Activated CD4-positive, alpha-beta T cell treated with anti-CD3 and anti-CD28 coated beads for 36 hours (primary cell): ENCODE measurements around the gene CTNNB1. TPM values are rescaled to one million over a fixed set of nuclear protein-coding genes. Genes with fewer than 3 reads are reported as not detected.

Experiments used
- ATAC-seq: fragments of 200-7000 bp; cut with Tn5 transposase; one replicate; pipeline ENCODE4 v1.10.0; 2021; ENCODE audit warnings: mild to moderate bottlenecking, moderate library complexity
- CTCF ChIA-PET: fragments of 350-600 bp; sonication (Branson Sonifier 250); formaldehyde crosslinking; loops from one replicate; lab custom pipeline; 2021; ENCODE audit warnings: antibody characterized with exemption; lab: Charles Lee
- POLR2A ChIA-PET: fragments of 350-600 bp; sonication (Branson Sonifier 250); formaldehyde crosslinking; loops from one replicate; lab custom pipeline; 2021; ENCODE audit warnings: antibody characterized with exemption, inconsistent platforms; lab: Charles Lee
- DNase-seq: peaks from one replicate; pipeline ENCODE4 v3.0.0-alpha.2; 2020
- H3K27ac Mint-ChIP-seq: one replicate; pipeline ENCODE4 v1.8.0; 2021; ENCODE audit warnings: mixed read lengths
- H3K27me3 Mint-ChIP-seq: one replicate; pipeline ENCODE4 v1.8.0; 2021; ENCODE audit warnings: mixed read lengths
- H3K36me3 Mint-ChIP-seq: one replicate; pipeline ENCODE4 v1.8.0; 2021; ENCODE audit warnings: low read depth, mixed read lengths
- H3K4me1 Mint-ChIP-seq: one replicate; pipeline ENCODE4 v1.8.0; 2021; ENCODE audit warnings: mixed read lengths
- H3K4me3 Mint-ChIP-seq: one replicate; pipeline ENCODE4 v1.8.0; 2021; ENCODE audit warnings: mild to moderate bottlenecking, moderate library complexity, mixed read lengths
- H3K9me3 Mint-ChIP-seq: one replicate; pipeline ENCODE4 v1.8.0; 2021; ENCODE audit warnings: low read depth, mixed read lengths
- intact Hi-C, 2 experiments: fragments of 100-400 bp; cut with DNase I in 1 of 2; cut with micrococcal nuclease in 1 of 2; formaldehyde crosslinking; loops; one replicate each; pipeline versions ENCODE4 v1.14.2 to v1.15.1; 2022 to 2024; cut with DNase I, micrococcal nuclease
- total RNA-seq, 2 experiments: library from RNA; stranded (reverse); gene quantifications; one replicate each; pipeline ENCODE4 v1.2.3, GENCODE V29; 2021

Gene CTNNB1
- total RNA-seq = 100 to 1,000 TPM; 114 to 158 TPM

DNA sequence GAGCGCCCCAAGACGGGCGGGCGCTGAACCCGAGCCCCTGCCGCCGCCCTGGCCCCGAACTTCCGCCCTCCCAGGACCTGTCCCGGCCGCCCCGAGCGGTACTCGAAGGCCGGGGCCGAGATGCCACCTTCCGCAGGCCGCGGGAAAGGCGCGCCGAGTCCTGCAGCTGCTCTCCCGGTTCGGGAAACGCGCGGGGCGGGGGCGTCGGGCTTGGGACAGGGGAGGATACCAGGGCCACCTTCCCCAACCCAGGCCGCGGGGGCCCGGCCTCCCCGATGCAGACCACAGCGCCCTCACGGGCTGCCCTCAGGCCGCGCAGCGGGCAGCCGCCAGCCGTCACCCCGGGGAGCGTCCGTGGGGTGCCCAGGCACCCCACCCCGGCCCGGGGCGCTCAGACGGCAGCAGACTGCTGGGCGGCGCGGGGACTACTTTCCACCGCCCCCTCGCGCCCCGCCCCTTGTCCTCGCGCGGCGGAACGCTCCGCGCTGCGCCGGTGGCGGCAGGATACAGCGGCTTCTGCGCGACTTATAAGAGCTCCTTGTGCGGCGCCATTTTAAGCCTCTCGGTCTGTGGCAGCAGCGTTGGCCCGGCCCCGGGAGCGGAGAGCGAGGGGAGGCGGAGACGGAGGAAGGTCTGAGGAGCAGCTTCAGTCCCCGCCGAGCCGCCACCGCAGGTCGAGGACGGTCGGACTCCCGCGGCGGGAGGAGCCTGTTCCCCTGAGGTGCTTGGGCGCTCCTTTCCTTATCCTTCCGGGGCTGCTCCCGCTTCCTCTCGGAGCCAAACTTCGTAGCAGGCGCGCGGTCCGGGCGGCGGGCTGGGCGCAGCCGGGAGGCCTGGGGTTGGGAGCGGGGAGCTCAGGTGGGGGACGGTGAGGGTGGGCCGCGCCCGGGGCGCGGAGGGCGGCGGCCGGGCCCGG lies at the start of gene CTNNB1:
Gene CTNNB1 (plus strand): TSS at position 556 of the 916 bp plus-strand sequence. CDS start 24,564 bp downstream, outside the sequence.
- Mint-ChIP-seq H3K4me1 (peaks cover 36% of the 10 kb centered on the region), H3K9me3 (no peaks in the 10 kb centered on the region), H3K27me3 (peaks cover 8% of the 10 kb centered on the region), H3K4me3 (peak within 1 kb of the TSS; percentile 91), H3K36me3 (peaks cover 11% of the 10 kb centered on the region), H3K27ac (peak within 1 kb of the TSS; percentile 88)
- ChIA-PET POLR2A (interaction anchor here (0.5 to 2.2 kb wide), 12 partner anchors 9 to 890 kb away, joined by 3 to 13 read pairs (median 3); no protein-coding TSS in a partner anchor), CTCF (interaction anchor here (0.6 to 1.1 kb wide), 3 partner anchors 8 to 1007 kb away, joined by 3 to 4 read pairs (median 3); no protein-coding TSS in a partner anchor)
- intact Hi-C loops = loop anchor here in 1 of 2 experiments (1.0 to 5.0 kb wide), 7 partner anchors 11 to 890 kb away; partner anchors contain the start of genes EIF1B and ULK4
- peak; percentile 86 for ATAC-seq
- peak; percentile 94 for DNase-seq

DNA sequence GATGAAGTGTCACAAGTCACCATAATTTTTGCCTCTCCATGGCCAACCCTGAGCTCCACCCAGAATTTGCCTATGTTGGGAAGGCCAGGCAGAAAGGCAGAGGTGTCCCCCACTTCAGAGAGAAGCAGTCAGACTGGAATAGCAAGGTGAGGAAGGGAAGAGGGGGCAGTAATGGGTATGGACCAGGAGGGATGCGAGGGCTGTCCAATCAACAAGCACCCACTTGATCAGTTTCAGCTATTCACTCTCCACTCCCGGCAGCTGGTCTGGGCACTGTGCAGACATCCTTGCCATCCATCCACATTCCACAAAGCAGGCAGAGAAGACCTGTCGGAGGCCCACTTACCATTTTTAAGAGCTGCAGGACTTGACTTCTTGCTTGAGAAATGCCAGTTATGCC lies 43.5 kb upstream of the CTNNB1 start:
- DNase-seq = no peak
- no peak for ATAC-seq
- intact Hi-C loops = no loop called here
- Mint-ChIP-seq H3K4me1 (peaks cover 19% of the 10 kb centered on the region), H3K36me3 (no peaks in the 10 kb centered on the region), H3K4me3 (no peak overlapping the region), H3K27me3 (no peaks in the 10 kb centered on the region), H3K9me3 (no peaks in the 10 kb centered on the region), H3K27ac (no peak overlapping the region)
- POLR2A ChIA-PET = no interaction called here
- CTCF ChIA-PET = interaction anchor here (2.0 kb wide), 1 partner anchor 15 kb away, joined by 5 read pairs; no protein-coding TSS in a partner anchor

- intact Hi-C loops = loop anchor here in 1 of 2 experiments (2.0 kb wide), 1 partner anchor 30 kb away; no protein-coding TSS in a partner anchor
- peak; percentile 58 for ATAC-seq
- POLR2A ChIA-PET = no interaction called here
- Mint-ChIP-seq H3K36me3 (no peaks in the 10 kb centered on the region), H3K27ac (peak overlapping the region; percentile 0), H3K4me1 (peaks cover 19% of the 10 kb centered on the region), H3K9me3 (no peaks in the 10 kb centered on the region), H3K4me3 (no peak overlapping the region), H3K27me3 (no peaks in the 10 kb centered on the region)
- CTCF ChIA-PET = interaction anchor here (0.8 kb wide), 1 partner anchor 32 kb away, joined by 3 read pairs; no protein-coding TSS in a partner anchor
- peak; percentile 30 for DNase-seq
Measured at GRCh38 chr3:41158947-41159346, 40.4 kb upstream of the CTNNB1 start.

DNA sequence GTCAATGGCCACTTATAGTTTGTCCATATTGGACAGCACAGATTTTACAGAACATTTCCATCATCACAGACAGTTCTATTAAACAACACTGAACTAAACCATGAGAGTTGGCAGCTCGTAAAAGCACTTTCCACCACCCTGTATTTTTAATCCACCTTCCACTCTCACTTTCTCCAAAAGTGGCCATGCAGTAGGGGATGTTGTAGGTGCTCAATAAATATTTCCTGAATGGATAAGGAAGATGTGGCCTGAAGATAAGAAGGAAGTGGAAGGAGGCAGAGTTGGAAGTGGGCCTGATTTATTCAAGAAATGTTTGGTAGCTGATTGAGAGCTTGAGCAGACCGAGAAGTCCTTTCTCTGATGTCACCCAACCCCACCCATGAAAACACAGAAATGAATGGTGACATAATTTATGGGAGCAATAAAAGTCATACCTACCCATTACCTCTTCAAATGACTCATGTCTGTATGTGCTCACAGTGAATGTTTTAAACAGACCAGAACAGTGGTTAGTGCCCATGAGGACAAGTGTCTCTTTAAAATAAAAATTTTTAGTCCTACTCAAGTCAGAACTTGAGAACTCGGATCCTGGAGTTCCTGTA lies 39.6 kb upstream of the CTNNB1 start:
- no peak overlapping the region for H3K27ac Mint-ChIP-seq

GRCh38 chr3:41162541-41162940 lies 36.8 kb upstream of the CTNNB1 start:
- Mint-ChIP-seq H3K27me3 (no peaks in the 10 kb centered on the region), H3K4me1 (peaks cover 25% of the 10 kb centered on the region), H3K27ac (no peak overlapping the region), H3K36me3 (no peaks in the 10 kb centered on the region), H3K4me3 (no peak overlapping the region), H3K9me3 (no peaks in the 10 kb centered on the region)
- ATAC-seq (no peak), DNase-seq (no peak)
- intact Hi-C loops = no loop called here
- CTCF ChIA-PET = interaction anchor here (0.7 kb wide), 1 partner anchor 74 kb away, joined by 3 read pairs; no protein-coding TSS in a partner anchor
- POLR2A ChIA-PET = no interaction called here

More for the DNA sequence above, 39.6 kb upstream of the CTNNB1 start:
- POLR2A ChIA-PET = no interaction called here
- DNase-seq = peak; percentile 11
- no peaks in the 10 kb centered on the region for H3K9me3 Mint-ChIP-seq
- no peak overlapping the region for H3K4me3 Mint-ChIP-seq
- ATAC-seq = peak; percentile 90
- H3K27me3 Mint-ChIP-seq = no peaks in the 10 kb centered on the region
- H3K4me1 Mint-ChIP-seq = peaks cover 19% of the 10 kb centered on the region
- no peaks in the 10 kb centered on the region for H3K36me3 Mint-ChIP-seq
- CTCF ChIA-PET = interaction anchor here (0.8 kb wide), 1 partner anchor 31 kb away, joined by 3 read pairs; no protein-coding TSS in a partner anchor
- intact Hi-C loops = loop anchor here in 1 of 2 experiments (2.0 kb wide), 1 partner anchor 29 kb away; no protein-coding TSS in a partner anchor

DNA sequence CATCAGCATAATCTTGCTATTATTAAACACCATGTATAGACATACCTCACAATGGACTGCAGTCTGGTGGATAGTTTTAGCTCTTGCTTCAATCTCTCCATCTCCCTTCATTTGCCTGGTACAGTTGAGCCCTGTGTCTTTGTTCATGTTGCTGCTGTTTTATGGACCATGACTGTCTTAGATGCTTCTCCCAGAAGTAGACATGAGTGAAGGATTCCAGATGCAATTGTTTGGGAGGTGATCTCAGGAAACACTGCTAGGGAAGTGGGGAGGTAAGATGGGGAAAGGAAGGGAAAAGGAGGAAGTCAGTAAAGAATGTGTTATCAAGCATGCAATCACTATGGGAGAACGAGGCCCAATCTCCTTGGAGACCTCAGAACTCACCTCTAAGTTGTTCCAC lies 36.3 kb upstream of the CTNNB1 start:
- Mint-ChIP-seq H3K27ac (no peak overlapping the region), H3K27me3 (no peaks in the 10 kb centered on the region), H3K36me3 (no peaks in the 10 kb centered on the region), H3K4me3 (no peak overlapping the region), H3K4me1 (peaks cover 30% of the 10 kb centered on the region), H3K9me3 (no peaks in the 10 kb centered on the region)
- POLR2A ChIA-PET = no interaction called here
- ATAC-seq = no peak
- DNase-seq = no peak
- CTCF ChIA-PET = interaction anchor here (0.7 kb wide), 1 partner anchor 73 kb away, joined by 3 read pairs; no protein-coding TSS in a partner anchor
- intact Hi-C loops = no loop called here

DNA sequence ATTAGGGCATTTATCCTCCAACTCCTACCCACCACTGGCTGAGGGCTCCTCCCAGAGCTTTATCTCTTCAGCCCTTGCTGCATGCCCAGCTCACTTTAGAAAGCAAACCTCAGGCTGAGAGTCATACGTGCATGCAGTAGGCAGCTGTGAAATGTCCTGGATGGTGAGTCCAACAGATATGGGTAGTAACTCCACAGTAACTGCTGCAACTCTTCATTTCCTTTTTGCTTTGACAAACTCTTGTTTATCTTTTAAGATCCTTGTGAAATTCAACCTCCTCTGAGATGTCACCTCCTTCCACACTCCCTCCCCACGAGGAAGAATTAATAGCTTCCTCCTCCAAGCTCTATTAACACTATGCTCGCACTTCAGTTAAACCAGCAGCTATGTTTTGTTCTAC lies 35.9 kb upstream of the CTNNB1 start:
- no peaks in the 10 kb centered on the region for H3K27me3 Mint-ChIP-seq
- H3K36me3 Mint-ChIP-seq = no peaks in the 10 kb centered on the region
- H3K4me3 Mint-ChIP-seq = no peak overlapping the region
- DNase-seq = no peak
- no peak for ATAC-seq
- POLR2A ChIA-PET = no interaction called here
- H3K27ac Mint-ChIP-seq = no peak overlapping the region
- CTCF ChIA-PET = no interaction called here
- intact Hi-C loops = no loop called here
- H3K4me1 Mint-ChIP-seq = peaks cover 33% of the 10 kb centered on the region
- no peaks in the 10 kb centered on the region for H3K9me3 Mint-ChIP-seq

DNA sequence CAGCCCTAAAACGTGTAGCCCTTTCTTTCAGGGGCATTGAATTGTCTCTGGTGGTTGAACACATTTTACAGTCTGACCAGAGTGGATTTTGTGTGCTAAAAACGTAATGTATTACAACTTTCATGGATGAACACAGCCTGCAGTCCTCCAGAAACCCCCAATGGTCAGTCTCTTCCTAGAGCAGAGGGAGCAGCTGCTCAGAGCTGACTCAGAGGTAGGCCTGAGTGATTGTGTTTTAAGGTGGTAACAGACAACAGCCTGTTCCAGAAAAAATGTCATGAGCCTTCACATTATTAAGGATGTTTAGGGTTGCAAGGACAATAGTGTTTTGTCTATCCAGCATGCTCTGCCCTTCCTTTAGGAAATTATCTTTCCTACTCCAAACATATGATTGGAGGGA lies 34.5 kb upstream of the CTNNB1 start:
- Mint-ChIP-seq H3K36me3 (no peaks in the 10 kb centered on the region), H3K27ac (no peak overlapping the region), H3K4me1 (peaks cover 20% of the 10 kb centered on the region), H3K4me3 (no peak overlapping the region), H3K9me3 (no peaks in the 10 kb centered on the region), H3K27me3 (peaks cover 8% of the 10 kb centered on the region)
- DNase-seq (no peak), ATAC-seq (no peak)
- intact Hi-C loops = no loop called here
- ChIA-PET CTCF (interaction anchor here (0.6 kb wide), 1 partner anchor 38 kb away, joined by 4 read pairs; no protein-coding TSS in a partner anchor), POLR2A (no interaction called here)

DNA sequence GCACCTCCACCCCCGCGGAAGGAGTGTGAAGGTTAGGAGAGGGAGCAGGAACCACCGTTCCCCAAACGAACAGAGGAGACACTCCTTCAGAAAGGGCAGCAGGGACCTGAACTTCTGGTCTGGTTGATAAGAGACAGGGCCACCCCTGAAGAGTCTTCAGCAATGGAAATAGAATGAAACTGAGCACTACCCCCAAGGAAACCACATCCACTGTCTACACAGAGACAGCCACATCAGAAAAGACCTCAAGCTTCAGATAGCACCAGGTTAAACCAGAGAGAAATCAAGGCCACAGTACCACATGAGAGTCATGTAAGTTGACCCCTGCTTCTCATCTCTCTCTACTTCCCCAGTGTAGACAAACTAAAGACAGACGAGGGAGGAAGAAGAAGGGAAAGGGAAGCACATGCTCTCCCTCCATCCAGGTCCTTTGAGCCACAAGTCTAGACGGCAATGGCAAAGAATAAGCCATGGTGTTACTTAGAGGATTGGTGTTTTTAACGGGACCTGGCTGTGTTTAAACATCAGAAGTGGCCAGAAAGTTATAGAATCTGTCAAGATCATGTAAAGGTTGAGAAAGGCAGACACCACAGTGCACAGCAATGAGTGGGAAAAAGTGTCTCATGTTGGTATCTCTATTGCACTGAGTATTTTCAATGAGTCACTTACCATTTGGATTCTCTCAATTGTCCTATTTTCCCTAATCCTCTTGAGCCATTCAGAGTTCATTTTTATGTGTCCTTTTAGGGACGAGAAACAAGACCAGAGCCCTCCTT lies 31.4 kb upstream of the CTNNB1 start:
- DNase-seq (no peak), ATAC-seq (peak; percentile 76)
- Mint-ChIP-seq H3K27ac (peak overlapping the region; percentile 0), H3K27me3 (peaks cover 17% of the 10 kb centered on the region), H3K4me1 (peaks cover 14% of the 10 kb centered on the region), H3K9me3 (no peaks in the 10 kb centered on the region), H3K4me3 (no peak overlapping the region), H3K36me3 (no peaks in the 10 kb centered on the region)
- CTCF ChIA-PET = no interaction called here
- POLR2A ChIA-PET = no interaction called here
- intact Hi-C loops = no loop called here

DNA sequence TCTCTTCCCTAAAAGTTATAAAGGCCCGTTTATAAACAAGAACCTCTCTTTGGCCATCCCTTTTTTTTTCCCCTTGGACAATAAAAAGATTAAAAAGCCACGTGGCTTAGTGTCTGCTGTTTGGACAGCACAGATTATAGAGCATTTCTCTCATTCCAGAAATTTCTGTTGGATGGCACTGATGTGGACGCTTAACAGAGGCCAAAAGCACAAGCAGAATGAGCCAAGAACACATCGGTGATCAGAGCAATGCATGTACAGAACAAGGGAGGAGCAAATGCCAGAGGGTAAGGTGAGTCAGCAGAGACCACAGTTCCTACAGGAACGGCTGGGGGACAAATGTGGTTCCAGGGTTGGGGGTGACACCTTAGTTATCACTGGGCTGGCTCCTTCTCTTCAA lies 30.3 kb upstream of the CTNNB1 start:
- POLR2A ChIA-PET = no interaction called here
- intact Hi-C loops = no loop called here
- DNase-seq = no peak
- H3K9me3 Mint-ChIP-seq = no peaks in the 10 kb centered on the region
- peaks cover 14% of the 10 kb centered on the region for H3K4me1 Mint-ChIP-seq
- H3K36me3 Mint-ChIP-seq = no peaks in the 10 kb centered on the region
- CTCF ChIA-PET = no interaction called here
- ATAC-seq = no peak
- H3K4me3 Mint-ChIP-seq = no peak overlapping the region
- H3K27me3 Mint-ChIP-seq = peaks cover 17% of the 10 kb centered on the region
- H3K27ac Mint-ChIP-seq = no peak overlapping the region
